GM19395 (cell line): ENCODE data around the gene PROCA1.
A peak's percentile ranks its signal among the peaks of the same experiment; 100 is the strongest.

Source experiments
- ATAC-seq: cut with Tn5 transposase; IDR thresholded peaks from one replicate; pipeline ENCODE4 v1.9.1; 2021; ENCODE audit warnings: mild to moderate bottlenecking, moderate library complexity; ENCODE audit not compliant: unreplicated experiment

Gene PROCA1

GRCh38 chr17:28711723-28712031 lies at the start of gene PROCA1:
Gene PROCA1 (minus strand): TSS chr17:28711888. CDS start chr17:28711660, 228 bp downstream.
- ATAC-seq = peak; percentile 34

GRCh38 chr17:28760601-28761562 lies 49.2 kb upstream of the PROCA1 start:
- ATAC-seq = no peak

GRCh38 chr17:28759256-28759865 lies 47.7 kb upstream of the PROCA1 start:
- ATAC-seq = no peak

- ATAC-seq = no peak
These were observed 46.9 kb upstream of the PROCA1 start for GRCh38 chr17:28758411-28759121.

- ATAC-seq = no peak
These were observed 44.5 kb upstream of the PROCA1 start for GRCh38 chr17:28756049-28756804.

- ATAC-seq = no peak
These were observed 43.8 kb upstream of the PROCA1 start for GRCh38 chr17:28755486-28755885.

- no peak for ATAC-seq
These were observed 40.1 kb upstream of the PROCA1 start for GRCh38 chr17:28751600-28752366.

GRCh38 chr17:28750178-28751047 lies 38.7 kb upstream of the PROCA1 start:
- peak; percentile 64 for ATAC-seq

- no peak for ATAC-seq
These were observed 38.0 kb upstream of the PROCA1 start for GRCh38 chr17:28749516-28750177.

- ATAC-seq = no peak
These were observed 37.3 kb upstream of the PROCA1 start for GRCh38 chr17:28748852-28749515.

GRCh38 chr17:28747801-28748750 lies 36.4 kb upstream of the PROCA1 start:
- ATAC-seq = no peak

- ATAC-seq = no peak
These were observed 35.5 kb upstream of the PROCA1 start for GRCh38 chr17:28747051-28747691.

GRCh38 chr17:28746611-28747050 lies 34.9 kb upstream of the PROCA1 start:
- no peak for ATAC-seq

GRCh38 chr17:28745786-28746411 lies 34.2 kb upstream of the PROCA1 start:
- ATAC-seq = no peak

GRCh38 chr17:28744972-28745785 lies 33.5 kb upstream of the PROCA1 start:
- ATAC-seq = no peak
